HepG2 (cell line): ENCODE measurements around the gene IGFBP6. TPM values are rescaled to one million over a fixed set of nuclear protein-coding genes. Genes with fewer than 3 reads are reported as not detected.

Experiments
- AKAP8 ChIP-seq: sonication (generic); formaldehyde crosslinking; IDR thresholded peaks from 2 replicates; pipeline ENCODE4 v1.5.1; 2020; ENCODE audit warnings: mild to moderate bottlenecking, missing genetic modification reagents
- FOSL2 ChIP-seq: sonication (generic); formaldehyde crosslinking; IDR thresholded peaks from 2 replicates; pipeline ENCODE4 v1.4.0; 2020; ENCODE audit warnings: missing genetic modification reagents
- FOXC1 ChIP-seq: sonication (generic); formaldehyde crosslinking; IDR thresholded peaks from 2 replicates; pipeline ENCODE4 v1.8.0; 2022; ENCODE audit warnings: mild to moderate bottlenecking, missing genetic modification reagents, borderline replicate concordance
- HMG20B ChIP-seq: conservative IDR thresholded peaks from 2 replicates; pipeline ENCODE4 v1.6.1; 2016; ENCODE audit warnings: missing genetic modification reagents, missing compliant biosample characterization
- MEIS1 ChIP-seq: sonication (generic); formaldehyde crosslinking; IDR thresholded peaks from 2 replicates; pipeline ENCODE4 v1.9.0; 2021; ENCODE audit warnings: mild to moderate bottlenecking, missing genetic modification reagents, moderate library complexity, borderline replicate concordance
- MEIS2 ChIP-seq: sonication (generic); formaldehyde crosslinking; IDR thresholded peaks from 2 replicates; pipeline ENCODE4 v1.9.0; 2021; ENCODE audit warnings: mild to moderate bottlenecking, missing genetic modification reagents
- NFYB ChIP-seq: sonication (generic); formaldehyde crosslinking; IDR thresholded peaks from 2 replicates; pipeline ENCODE4 v1.4.0; 2020; ENCODE audit warnings: missing genetic modification reagents
- RBM39 ChIP-seq: fragments of 200-400 bp; formaldehyde crosslinking; IDR thresholded peaks from one replicate; pipeline ENCODE4 v1.6.1; 2018; ENCODE audit warnings: antibody characterized with exemption, mild to moderate bottlenecking, low read depth, low read length; ENCODE audit not compliant: poor library complexity, severe bottlenecking
- RXRB ChIP-seq: IDR thresholded peaks from 2 replicates; pipeline ENCODE4 v1.6.1; 2016; ENCODE audit warnings: borderline replicate concordance, missing genetic modification reagents, missing compliant biosample characterization
- SRF ChIP-seq: IDR thresholded peaks from 2 replicates; pipeline ENCODE4 v1.6.1; 2011; ENCODE audit warnings: mild to moderate bottlenecking, low read depth, low read length, moderate library complexity
- ZFP1 ChIP-seq: IDR thresholded peaks from 2 replicates; pipeline ENCODE4 v1.6.1; 2016
- ZNF10 ChIP-seq: sonication (generic); formaldehyde crosslinking; IDR thresholded peaks from 2 replicates; pipeline ENCODE4 v1.4.0; 2020; ENCODE audit warnings: mild to moderate bottlenecking, low read depth, missing genetic modification reagents, borderline replicate concordance
- ZNF230 ChIP-seq: sonication (generic); formaldehyde crosslinking; IDR thresholded peaks from 2 replicates; pipeline ENCODE4 v1.4.0; 2020; ENCODE audit warnings: mild to moderate bottlenecking, missing genetic modification reagents
- ZNF547 ChIP-seq: sonication (generic); formaldehyde crosslinking; IDR thresholded peaks from 2 replicates; pipeline ENCODE4 v1.5.1; 2020; ENCODE audit warnings: mild to moderate bottlenecking, missing genetic modification reagents
- ZNF619 ChIP-seq: sonication (generic); formaldehyde crosslinking; IDR thresholded peaks from 2 replicates; pipeline ENCODE4 v1.4.0; 2020; ENCODE audit warnings: mild to moderate bottlenecking, missing genetic modification reagents
- polyA plus RNA-seq, 8 experiments: library from polyadenylated mRNA; depleted of rRNA in 3 of 8; stranded (reverse) in 7 of 8; unstranded in 1 of 8; fragments of >200 nt; fragmentation: Illumina TruSeq in 4 of 8; extraction: Trizol in 4 of 8; gene quantifications; 2 replicates each; pipeline versions ENCODE4 v1.2.1 to v1.2.3, GENCODE V29; 2011 to 2016; ENCODE audit warnings: low read depth in 4 of 8, missing spikeins in 1 of 8, mixed read lengths in 1 of 8; ENCODE audit not compliant: insufficient read depth in 1 of 8
- total RNA-seq, 5 experiments: library from RNA; depleted of rRNA; stranded (reverse); fragments of >200 nt; fragmentation: Illumina TruSeq; extraction: Trizol; gene quantifications; 2 replicates each; pipeline ENCODE4 v1.2.3, GENCODE V29; 2016; ENCODE audit warnings: low read depth in 1 of 5
- TF ChIP-seq, protein P1 (sequence below): sonication (generic); formaldehyde crosslinking; IDR thresholded peaks from 2 replicates; pipeline ENCODE4 v1.8.1; 2022; ENCODE audit warnings: low read depth, mild to moderate bottlenecking, missing genetic modification reagents
- TF ChIP-seq, protein P2 (sequence below): sonication (generic); formaldehyde crosslinking; IDR thresholded peaks from 2 replicates; pipeline ENCODE4 v1.4.0; 2020; ENCODE audit warnings: mild to moderate bottlenecking, missing genetic modification reagents
- TF ChIP-seq, protein P3 (sequence below): sonication (generic); formaldehyde crosslinking; IDR thresholded peaks from 2 replicates; pipeline ENCODE4 v1.5.1; 2020; ENCODE audit warnings: mild to moderate bottlenecking, missing genetic modification reagents
- TF ChIP-seq, protein P4 (sequence below): IDR thresholded peaks from 2 replicates; pipeline ENCODE4 v1.6.1; 2018; ENCODE audit warnings: missing genetic modification reagents
- TF ChIP-seq, protein P5 (sequence below): conservative IDR thresholded peaks from 2 replicates; pipeline ENCODE4 v1.6.1; 2018; ENCODE audit warnings: missing genetic modification reagents

Gene IGFBP6
- total and polyA plus RNA-seq, 2 of the 13 experiments (the other 11 are each of a cell fraction or from before 2014, with no cell fraction given): 3.9 to 25.2 TPM

DNA sequence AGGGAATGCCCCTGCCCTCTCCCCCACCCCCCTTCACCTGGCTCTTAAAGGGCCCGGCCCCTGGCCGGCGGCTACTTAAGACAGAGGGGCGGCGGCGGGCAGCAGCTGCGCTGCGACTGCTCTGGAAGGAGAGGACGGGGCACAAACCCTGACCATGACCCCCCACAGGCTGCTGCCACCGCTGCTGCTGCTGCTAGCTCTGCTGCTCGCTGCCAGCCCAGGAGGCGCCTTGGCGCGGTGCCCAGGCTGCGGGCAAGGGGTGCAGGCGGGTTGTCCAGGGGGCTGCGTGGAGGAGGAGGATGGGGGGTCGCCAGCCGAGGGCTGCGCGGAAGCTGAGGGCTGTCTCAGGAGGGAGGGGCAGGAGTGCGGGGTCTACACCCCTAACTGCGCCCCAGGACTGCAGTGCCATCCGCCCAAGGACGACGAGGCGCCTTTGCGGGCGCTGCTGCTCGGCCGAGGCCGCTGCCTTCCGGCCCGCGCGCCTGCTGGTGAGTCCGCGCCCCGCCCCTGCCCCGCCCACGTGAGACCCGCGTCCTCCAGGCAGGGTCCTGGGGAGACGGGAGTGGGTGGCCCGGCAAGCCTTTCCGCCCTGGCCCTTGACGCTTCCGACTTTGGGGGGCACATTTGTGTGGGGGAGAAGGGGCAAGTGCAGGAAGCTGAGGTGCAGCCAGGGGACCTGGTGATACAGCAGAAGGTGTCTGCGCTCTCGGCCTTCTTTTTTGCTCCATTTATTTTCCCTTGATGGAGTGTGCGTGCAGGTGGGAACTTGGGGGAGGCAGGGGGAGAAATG lies at the start of gene IGFBP6 (continued):
- TF ChIP-seq, protein P1, sequence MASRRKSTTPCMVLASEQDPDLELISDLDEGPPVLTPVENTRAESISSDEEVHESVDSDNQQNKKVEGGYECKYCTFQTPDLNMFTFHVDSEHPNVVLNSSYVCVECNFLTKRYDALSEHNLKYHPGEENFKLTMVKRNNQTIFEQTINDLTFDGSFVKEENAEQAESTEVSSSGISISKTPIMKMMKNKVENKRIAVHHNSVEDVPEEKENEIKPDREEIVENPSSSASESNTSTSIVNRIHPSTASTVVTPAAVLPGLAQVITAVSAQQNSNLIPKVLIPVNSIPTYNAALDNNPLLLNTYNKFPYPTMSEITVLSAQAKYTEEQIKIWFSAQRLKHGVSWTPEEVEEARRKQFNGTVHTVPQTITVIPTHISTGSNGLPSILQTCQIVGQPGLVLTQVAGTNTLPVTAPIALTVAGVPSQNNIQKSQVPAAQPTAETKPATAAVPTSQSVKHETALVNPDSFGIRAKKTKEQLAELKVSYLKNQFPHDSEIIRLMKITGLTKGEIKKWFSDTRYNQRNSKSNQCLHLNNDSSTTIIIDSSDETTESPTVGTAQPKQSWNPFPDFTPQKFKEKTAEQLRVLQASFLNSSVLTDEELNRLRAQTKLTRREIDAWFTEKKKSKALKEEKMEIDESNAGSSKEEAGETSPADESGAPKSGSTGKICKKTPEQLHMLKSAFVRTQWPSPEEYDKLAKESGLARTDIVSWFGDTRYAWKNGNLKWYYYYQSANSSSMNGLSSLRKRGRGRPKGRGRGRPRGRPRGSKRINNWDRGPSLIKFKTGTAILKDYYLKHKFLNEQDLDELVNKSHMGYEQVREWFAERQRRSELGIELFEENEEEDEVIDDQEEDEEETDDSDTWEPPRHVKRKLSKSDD (CRISPR knock-in tag): no peak
- TF ChIP-seq MEIS2 (CRISPR knock-in tag) (no peak), RBM39 (no peak), ZFP1 (CRISPR knock-in tag) (no peak), FOSL2 (CRISPR knock-in tag) (no peak), FOXC1 (CRISPR knock-in tag) (no peak), ZNF547 (CRISPR knock-in tag) (peak; percentile 18; the same call in 1 of the 2 replicates), ZNF619 (CRISPR knock-in tag) (no peak), ZNF10 (CRISPR knock-in tag) (no peak), HMG20B (CRISPR knock-in tag) (no peak), RXRB (CRISPR knock-in tag) (no peak), NFYB (no peak), SRF (no peak), ZNF230 (no peak; the same call in 1 of the 2 replicates), MEIS1 (CRISPR knock-in tag) (peak; percentile 26; the same call in 1 of the 2 replicates), AKAP8 (CRISPR knock-in tag) (peak; percentile 53; the same call in 1 of the 2 replicates)
- TF ChIP-seq, protein P2, sequence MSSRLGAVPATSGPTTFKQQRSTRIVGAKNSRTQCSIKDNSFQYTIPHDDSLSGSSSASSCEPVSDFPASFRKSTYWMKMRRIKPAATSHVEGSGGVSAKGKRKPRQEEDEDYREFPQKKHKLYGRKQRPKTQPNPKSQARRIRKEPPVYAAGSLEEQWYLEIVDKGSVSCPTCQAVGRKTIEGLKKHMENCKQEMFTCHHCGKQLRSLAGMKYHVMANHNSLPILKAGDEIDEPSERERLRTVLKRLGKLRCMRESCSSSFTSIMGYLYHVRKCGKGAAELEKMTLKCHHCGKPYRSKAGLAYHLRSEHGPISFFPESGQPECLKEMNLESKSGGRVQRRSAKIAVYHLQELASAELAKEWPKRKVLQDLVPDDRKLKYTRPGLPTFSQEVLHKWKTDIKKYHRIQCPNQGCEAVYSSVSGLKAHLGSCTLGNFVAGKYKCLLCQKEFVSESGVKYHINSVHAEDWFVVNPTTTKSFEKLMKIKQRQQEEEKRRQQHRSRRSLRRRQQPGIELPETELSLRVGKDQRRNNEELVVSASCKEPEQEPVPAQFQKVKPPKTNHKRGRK (CRISPR knock-in tag): no peak
- TF ChIP-seq, protein P3, sequence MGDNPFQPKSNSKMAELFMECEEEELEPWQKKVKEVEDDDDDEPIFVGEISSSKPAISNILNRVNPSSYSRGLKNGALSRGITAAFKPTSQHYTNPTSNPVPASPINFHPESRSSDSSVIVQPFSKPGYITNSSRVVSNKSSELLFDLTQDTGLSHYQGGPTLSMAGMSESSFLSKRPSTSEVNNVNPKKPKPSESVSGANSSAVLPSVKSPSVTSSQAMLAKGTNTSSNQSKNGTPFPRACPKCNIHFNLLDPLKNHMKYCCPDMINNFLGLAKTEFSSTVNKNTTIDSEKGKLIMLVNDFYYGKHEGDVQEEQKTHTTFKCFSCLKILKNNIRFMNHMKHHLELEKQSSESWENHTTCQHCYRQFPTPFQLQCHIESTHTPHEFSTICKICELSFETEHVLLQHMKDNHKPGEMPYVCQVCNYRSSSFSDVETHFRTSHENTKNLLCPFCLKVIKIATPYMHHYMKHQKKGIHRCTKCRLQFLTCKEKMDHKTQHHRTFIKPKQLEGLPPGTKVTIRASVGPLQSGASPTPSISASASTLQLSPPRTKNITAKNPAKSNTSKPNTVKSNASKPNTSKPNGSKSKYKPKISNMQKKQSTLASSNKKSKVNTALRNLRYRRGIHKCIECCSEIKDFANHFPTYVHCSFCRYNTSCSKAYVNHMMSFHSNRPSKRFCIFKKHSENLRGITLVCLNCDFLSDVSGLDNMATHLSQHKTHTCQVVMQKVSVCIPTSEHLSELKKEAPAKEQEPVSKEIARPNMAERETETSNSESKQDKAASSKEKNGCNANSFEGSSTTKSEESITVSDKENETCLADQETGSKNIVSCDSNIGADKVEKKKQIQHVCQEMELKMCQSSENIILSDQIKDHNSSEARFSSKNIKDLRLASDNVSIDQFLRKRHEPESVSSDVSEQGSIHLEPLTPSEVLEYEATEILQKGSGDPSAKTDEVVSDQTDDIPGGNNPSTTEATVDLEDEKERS (CRISPR knock-in tag): no peak
- TF ChIP-seq, protein P4, sequence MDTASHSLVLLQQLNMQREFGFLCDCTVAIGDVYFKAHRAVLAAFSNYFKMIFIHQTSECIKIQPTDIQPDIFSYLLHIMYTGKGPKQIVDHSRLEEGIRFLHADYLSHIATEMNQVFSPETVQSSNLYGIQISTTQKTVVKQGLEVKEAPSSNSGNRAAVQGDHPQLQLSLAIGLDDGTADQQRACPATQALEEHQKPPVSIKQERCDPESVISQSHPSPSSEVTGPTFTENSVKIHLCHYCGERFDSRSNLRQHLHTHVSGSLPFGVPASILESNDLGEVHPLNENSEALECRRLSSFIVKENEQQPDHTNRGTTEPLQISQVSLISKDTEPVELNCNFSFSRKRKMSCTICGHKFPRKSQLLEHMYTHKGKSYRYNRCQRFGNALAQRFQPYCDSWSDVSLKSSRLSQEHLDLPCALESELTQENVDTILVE (CRISPR knock-in tag): no peak
- TF ChIP-seq, protein P5, sequence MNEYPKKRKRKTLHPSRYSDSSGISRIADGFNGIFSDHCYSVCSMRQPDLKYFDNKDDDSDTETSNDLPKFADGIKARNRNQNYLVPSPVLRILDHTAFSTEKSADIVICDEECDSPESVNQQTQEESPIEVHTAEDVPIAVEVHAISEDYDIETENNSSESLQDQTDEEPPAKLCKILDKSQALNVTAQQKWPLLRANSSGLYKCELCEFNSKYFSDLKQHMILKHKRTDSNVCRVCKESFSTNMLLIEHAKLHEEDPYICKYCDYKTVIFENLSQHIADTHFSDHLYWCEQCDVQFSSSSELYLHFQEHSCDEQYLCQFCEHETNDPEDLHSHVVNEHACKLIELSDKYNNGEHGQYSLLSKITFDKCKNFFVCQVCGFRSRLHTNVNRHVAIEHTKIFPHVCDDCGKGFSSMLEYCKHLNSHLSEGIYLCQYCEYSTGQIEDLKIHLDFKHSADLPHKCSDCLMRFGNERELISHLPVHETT (CRISPR knock-in tag): no peak
